Right ventricle myocardium inferior (tissue), 1 donor: ENCODE results near the gene SYVN1. TPM values are rescaled to one million over a fixed set of nuclear protein-coding genes. Genes with fewer than 3 reads are reported as not detected.

Experiments
- ATAC-seq: fragments of 200-7000 bp; cut with Tn5 transposase; one replicate; pipeline ENCODE4 v1.9.1; 2020; ENCODE audit warnings: mild to moderate bottlenecking, moderate library complexity
- DNase-seq: peaks from one replicate; pipeline ENCODE4 v3.0.0; 2021; ENCODE audit errors: missing footprints
- intact Hi-C: fragments of 100-400 bp; cut with DNase I; formaldehyde crosslinking; loops from one replicate; pipeline ENCODE4 v1.11.0; 2022
- microRNA-seq: library from miRNA; unstranded; fragments of <30 nt; microRNA quantifications from one replicate; pipeline ENCODE4 v1.2.0, GENCODE V29; 2020
- total RNA-seq: library from RNA; stranded (reverse); fragmentation: NEBNext Ultra II Directional; extraction: Animal tissue kit (Norgen Biotek cat#: 25700); gene quantifications from one replicate; pipeline ENCODE4 v1.2.1, GENCODE V29; 2021
- donor health status: DM: no; HTN: yes; CAD: no; lungs with severe emphysema.

The SYVN1 gene
- total RNA-seq, 1 donor from 2014 or later: 27.1 TPM

- intact Hi-C loops: loop anchor here (5.0 kb wide), 2 partner anchors 41 to 56 kb away; partner anchors contain the start of genes SAC3D1 and SNX15
- ATAC-seq: no peak
- DNase-seq: no peak
Observed at GRCh38 chr11:65083134-65083833, 51.0 kb downstream of the SYVN1 start.

- intact Hi-C loops: no loop called here
- ATAC-seq (no peak), DNase-seq (no peak)
Observed at GRCh38 chr11:65078786-65079342, 55.5 kb downstream of the SYVN1 start.

DNA sequence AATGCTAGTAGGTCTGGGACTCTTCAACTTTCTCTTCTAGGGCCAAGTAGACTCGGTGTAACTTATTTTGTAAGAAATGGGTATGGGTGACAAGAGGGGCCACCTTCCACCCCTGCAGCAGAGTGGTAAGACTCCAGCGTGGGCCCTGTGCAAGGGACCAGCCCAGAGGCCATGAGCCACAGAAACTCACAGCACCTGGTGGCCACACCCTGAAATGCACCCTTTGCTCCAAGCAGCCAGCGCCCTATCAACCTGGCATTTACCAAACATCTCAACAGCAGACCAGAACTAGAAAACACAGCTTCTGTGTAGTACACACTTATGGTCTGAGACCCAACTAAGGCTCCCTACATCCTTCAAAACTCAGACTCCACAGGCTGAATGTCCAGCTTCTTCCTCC is 56.2 kb downstream of the SYVN1 start:
- intact Hi-C loops: no loop called here
- peak; percentile 60 for ATAC-seq
- DNase-seq: no peak

GRCh38 chr11:65077451-65077850 is 56.9 kb downstream of the SYVN1 start:
- intact Hi-C loops: no loop called here
- ATAC-seq: no peak
- no peak for DNase-seq

Small RNA genes within 50 kb of the gene (microRNA-seq; reads per million reads assigned to microRNA genes)
- gene MIR6751: not detected

Other genes with a start within 250 kb of the SYVN1 start
- 10.7 TPM for gene ATG2A, start 217.3 kb downstream of the SYVN1 start, total RNA-seq
- 20.6 TPM for gene PPP2R5B, start 209.8 kb downstream of the SYVN1 start, total RNA-seq
- gene GPHA2, start 198.6 kb downstream of the SYVN1 start, total RNA-seq: not detected
- not detected for gene MAJIN, start 162.4 kb downstream of the SYVN1 start, total RNA-seq
- gene BATF2, start 137.5 kb downstream of the SYVN1 start, total RNA-seq: 1.5 TPM
- gene ARL2, start 120.4 kb downstream of the SYVN1 start, total RNA-seq: 131 TPM
- 18.3 TPM for gene SNX15, start 107.1 kb downstream of the SYVN1 start, total RNA-seq
- 7.5 TPM for gene SAC3D1, start 93.3 kb downstream of the SYVN1 start, total RNA-seq
- gene NAALADL1, start 76.0 kb downstream of the SYVN1 start, total RNA-seq: 3.4 TPM
- gene CDCA5, start 50.5 kb downstream of the SYVN1 start, total RNA-seq: 1.7 TPM
- gene ZFPL1, start 50.3 kb downstream of the SYVN1 start, total RNA-seq: 25.0 TPM
- gene VPS51, start 38.3 kb downstream of the SYVN1 start, total RNA-seq: 95.2 TPM
- 53.1 TPM for gene TM7SF2, start 22.6 kb downstream of the SYVN1 start, total RNA-seq
- 5.8 TPM for gene ZNHIT2, start 16.8 kb downstream of the SYVN1 start, total RNA-seq
- gene FAU, start 12.4 kb downstream of the SYVN1 start, total RNA-seq: 714 TPM
- 35.8 TPM for gene MRPL49, start 12.2 kb downstream of the SYVN1 start, total RNA-seq
- not detected for gene SPDYC, start 35.7 kb upstream of the SYVN1 start, total RNA-seq
- gene CAPN1, start 47.4 kb upstream of the SYVN1 start, total RNA-seq: 82.9 TPM
- 2.9 TPM for gene POLA2, start 127.4 kb upstream of the SYVN1 start, total RNA-seq
- gene CDC42EP2, start 180.3 kb upstream of the SYVN1 start, total RNA-seq: 16.7 TPM
- 51.6 TPM for gene DPF2, start 199.3 kb upstream of the SYVN1 start, total RNA-seq
- gene TIGD3, start 220.2 kb upstream of the SYVN1 start, total RNA-seq: 0.54 TPM
- gene SLC25A45, start 248.1 kb upstream of the SYVN1 start, total RNA-seq: 5.6 TPM